GM10248 (cell line): ENCODE data around the gene RAPGEF6.

Experiments
- CTCF ChIA-PET: fragments of 300-600 bp; sonication (Branson Sonifier 250); formaldehyde crosslinking; extraction: SDS; loops from one replicate; lab custom pipeline; 2021; ENCODE audit warnings: antibody characterized with exemption; lab: Yijun Ruan, JAX
- POLR2A ChIA-PET: fragments of 350-650 bp; sonication (Branson Sonifier 250); formaldehyde crosslinking; extraction: SDS; loops from one replicate; lab custom pipeline; 2020; ENCODE audit warnings: antibody characterized with exemption; lab: Yijun Ruan, JAX
- DNase-seq: peaks from one replicate; pipeline ENCODE4 v3.0.0; 2012; ENCODE audit errors: extremely low spot score
- TF ChIP-seq, protein P1 (sequence below): IDR thresholded peaks from 2 replicates; pipeline ENCODE4 v1.5.1; 2012; ENCODE audit warnings: mild to moderate bottlenecking, low read depth; ENCODE audit errors: extremely low read depth, missing control alignments, control extremely low read depth

Gene RAPGEF6

GRCh38 chr5:131377785-131378325 lies 257.2 kb downstream of the RAPGEF6 start:
- no peak for DNase-seq
- TF ChIP-seq, protein P1, sequence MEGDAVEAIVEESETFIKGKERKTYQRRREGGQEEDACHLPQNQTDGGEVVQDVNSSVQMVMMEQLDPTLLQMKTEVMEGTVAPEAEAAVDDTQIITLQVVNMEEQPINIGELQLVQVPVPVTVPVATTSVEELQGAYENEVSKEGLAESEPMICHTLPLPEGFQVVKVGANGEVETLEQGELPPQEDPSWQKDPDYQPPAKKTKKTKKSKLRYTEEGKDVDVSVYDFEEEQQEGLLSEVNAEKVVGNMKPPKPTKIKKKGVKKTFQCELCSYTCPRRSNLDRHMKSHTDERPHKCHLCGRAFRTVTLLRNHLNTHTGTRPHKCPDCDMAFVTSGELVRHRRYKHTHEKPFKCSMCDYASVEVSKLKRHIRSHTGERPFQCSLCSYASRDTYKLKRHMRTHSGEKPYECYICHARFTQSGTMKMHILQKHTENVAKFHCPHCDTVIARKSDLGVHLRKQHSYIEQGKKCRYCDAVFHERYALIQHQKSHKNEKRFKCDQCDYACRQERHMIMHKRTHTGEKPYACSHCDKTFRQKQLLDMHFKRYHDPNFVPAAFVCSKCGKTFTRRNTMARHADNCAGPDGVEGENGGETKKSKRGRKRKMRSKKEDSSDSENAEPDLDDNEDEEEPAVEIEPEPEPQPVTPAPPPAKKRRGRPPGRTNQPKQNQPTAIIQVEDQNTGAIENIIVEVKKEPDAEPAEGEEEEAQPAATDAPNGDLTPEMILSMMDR: no peak
- CTCF ChIA-PET: interaction anchor here (1.0 to 1.8 kb wide), 5 partner anchors 11 to 156 kb away, joined by 3 to 11 read pairs (median 4); no protein-coding TSS in a partner anchor
- POLR2A ChIA-PET: no interaction called here

DNA sequence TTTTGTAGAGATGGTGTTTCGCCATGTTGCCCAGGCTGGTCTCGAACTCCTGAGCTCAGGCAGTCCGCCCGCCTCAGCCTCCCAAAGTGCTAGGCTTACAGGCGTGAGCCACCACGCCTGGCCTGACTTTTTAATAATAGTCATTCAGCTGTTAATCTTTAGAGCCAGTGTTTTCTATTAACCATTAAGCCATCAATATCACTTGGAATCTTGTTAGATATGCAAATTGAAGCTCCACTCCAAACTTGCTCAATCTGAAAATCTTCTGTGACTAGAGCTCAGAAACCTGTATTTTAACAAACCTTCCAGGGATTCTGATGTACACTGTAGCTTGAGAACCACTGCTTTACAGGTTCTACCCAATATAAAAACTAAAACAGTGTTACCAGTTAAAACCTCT lies 257.7 kb downstream of the RAPGEF6 start:
- DNase-seq: no peak
- CTCF ChIA-PET: interaction anchor here (1.0 to 1.8 kb wide), 5 partner anchors 11 to 155 kb away, joined by 3 to 11 read pairs (median 4); no protein-coding TSS in a partner anchor
- POLR2A ChIA-PET: no interaction called here
- TF ChIP-seq, protein P1: no peak

GRCh38 chr5:131375351-131375750 lies 259.7 kb downstream of the RAPGEF6 start:
- CTCF ChIA-PET: interaction anchor here (0.8 to 3.3 kb wide), 7 partner anchors 9 to 94 kb away, joined by 3 to 22 read pairs (median 3); no protein-coding TSS in a partner anchor
- DNase-seq: no peak
- TF ChIP-seq, protein P1: no peak
- POLR2A ChIA-PET: no interaction called here
